Loucy (cell line): ENCODE data around the gene TBC1D20.
"Not testable (repeated sequence)": the region's sequence is repeated elsewhere in the genome, so short reads cannot be mapped to it uniquely, and the experiment has no call there.

Source experiments
- H2AFZ ChIP-seq: fragments of 200-600 bp; sonication (generic); 2 replicates; pipeline ENCODE4 v1.6.0; 2016; ENCODE audit warnings: antibody characterized with exemption, mild to moderate bottlenecking, low read length, moderate library complexity
- H3F3A ChIP-seq: fragments of 200-600 bp; 2 replicates; pipeline ENCODE4 v1.6.0; 2016; ENCODE audit warnings: antibody characterized with exemption, low read depth, mild to moderate bottlenecking
- H3K27me3 ChIP-seq: fragments of 200-600 bp; sonication (generic); 2 replicates; pipeline ENCODE4 v1.6.1; 2014; ENCODE audit warnings: low read length, mild to moderate bottlenecking; ENCODE audit not compliant: insufficient read depth, poor library complexity, severe bottlenecking
- H3K36me3 ChIP-seq: fragments of 200-600 bp; sonication (generic); 2 replicates; pipeline ENCODE4 v1.6.1; 2016; ENCODE audit warnings: low read length; ENCODE audit not compliant: insufficient read depth
- H3K4me1 ChIP-seq: fragments of 200-600 bp; sonication (generic); 2 replicates; pipeline ENCODE4 v1.5.1; 2014; ENCODE audit warnings: low read length, mild to moderate bottlenecking; ENCODE audit not compliant: insufficient read depth, poor library complexity, severe bottlenecking
- H3K4me2 ChIP-seq: fragments of 200-600 bp; sonication (generic); 2 replicates; pipeline ENCODE4 v1.6.0; 2014; ENCODE audit warnings: antibody characterized with exemption, low read length, low read depth, mild to moderate bottlenecking; ENCODE audit not compliant: poor library complexity, severe bottlenecking
- H3K4me3 ChIP-seq: fragments of 200-600 bp; sonication (generic); 2 replicates; pipeline ENCODE4 v1.5.1; 2014; ENCODE audit warnings: low read length, mild to moderate bottlenecking, mixed read lengths; ENCODE audit not compliant: poor library complexity, severe bottlenecking
- H3K79me2 ChIP-seq: fragments of 200-600 bp; sonication (generic); 2 replicates; pipeline ENCODE4 v1.6.1; 2014; ENCODE audit warnings: low read length; ENCODE audit not compliant: insufficient read depth
- H3K9ac ChIP-seq: fragments of 200-600 bp; sonication (generic); 2 replicates; pipeline ENCODE4 v1.6.0; 2014; ENCODE audit warnings: mild to moderate bottlenecking, low read depth, low read length, moderate library complexity; ENCODE audit not compliant: poor library complexity, severe bottlenecking
- H3K9me2 ChIP-seq: fragments of 200-600 bp; sonication (generic); replicated peaks from 2 replicates; pipeline ENCODE4 v1.6.1; 2016; ENCODE audit warnings: low read depth, low read length, mixed read lengths
- H3K9me3 ChIP-seq: fragments of 200-600 bp; sonication (generic); 2 replicates; pipeline ENCODE4 v1.6.1; 2014; ENCODE audit warnings: mild to moderate bottlenecking, antibody characterized with exemption, low read length, low read depth; ENCODE audit not compliant: insufficient read depth
- H4K20me1 ChIP-seq: fragments of 200-600 bp; sonication (generic); 2 replicates; pipeline ENCODE4 v1.6.0; 2014; ENCODE audit warnings: antibody characterized with exemption, low read length, mild to moderate bottlenecking; ENCODE audit not compliant: insufficient read depth, poor library complexity, severe bottlenecking
- CTCF ChIP-seq: fragments of 200-600 bp; sonication (generic); conservative IDR thresholded peaks from 2 replicates; pipeline ENCODE4 v1.5.1; 2014; ENCODE audit warnings: mild to moderate bottlenecking, antibody characterized with exemption, low read length
- EZH2phosphoT487 ChIP-seq: fragments of 200-600 bp; IDR thresholded peaks from 2 replicates; pipeline ENCODE4 v1.6.1; 2018; ENCODE audit warnings: antibody characterized with exemption, mild to moderate bottlenecking, moderate library complexity, borderline replicate concordance

TBC1D20 gene

GRCh38 chr20:396252-396618 lies 66.1 kb downstream of the TBC1D20 start:
- H3F3A ChIP-seq: no peaks in the 10 kb centered on the region
- H3K9ac ChIP-seq: no peak overlapping the region
- no peaks in the 10 kb centered on the region for H3K9me2 ChIP-seq
- TF ChIP-seq EZH2phosphoT487: no peak
- TF ChIP-seq CTCF: no peak
- no peak overlapping the region for H2AFZ ChIP-seq
- no peaks in the 10 kb centered on the region for H3K9me3 ChIP-seq
- no peak overlapping the region for H3K4me2 ChIP-seq
- H4K20me1 ChIP-seq: no peaks in the 10 kb centered on the region
- H3K27me3 ChIP-seq: no peaks in the 10 kb centered on the region
- no peaks in the 10 kb centered on the region for H3K79me2 ChIP-seq
- peaks cover 57% of the 10 kb centered on the region; the same call in 1 of the 2 replicates for H3K36me3 ChIP-seq
- H3K4me1 ChIP-seq: peaks cover 13% of the 10 kb centered on the region
- H3K4me3 ChIP-seq: no peak overlapping the region

GRCh38 chr20:393296-393695 lies 69.0 kb downstream of the TBC1D20 start:
- peaks cover 71% of the 10 kb centered on the region; the same call in 1 of the 2 replicates for H3K36me3 ChIP-seq
- not testable (repeated sequence) for H3K79me2 ChIP-seq, H4K20me1 ChIP-seq, H3K4me2 ChIP-seq, H3F3A ChIP-seq, H3K4me1 ChIP-seq, H3K9me2 ChIP-seq, H3K27me3 ChIP-seq, H3K4me3 ChIP-seq, H2AFZ ChIP-seq, H3K9me3 ChIP-seq, H3K9ac ChIP-seq

GRCh38 chr20:391041-391711 lies 71.2 kb downstream of the TBC1D20 start:
- Histone ChIP-seq H3K4me2 (no peak overlapping the region), H3K9me3 (no peaks in the 10 kb centered on the region), H2AFZ (no peak overlapping the region), H3K9me2 (no peaks in the 10 kb centered on the region), H3K36me3 (peaks cover 59% of the 10 kb centered on the region; the same call in 1 of the 2 replicates), H3K9ac (no peak overlapping the region), H3F3A (no peaks in the 10 kb centered on the region), H3K27me3 (no peaks in the 10 kb centered on the region), H3K4me3 (no peak overlapping the region), H3K79me2 (peaks cover 2% of the 10 kb centered on the region; the same call in 1 of the 2 replicates), H4K20me1 (peaks cover 4% of the 10 kb centered on the region), H3K4me1 (no peaks in the 10 kb centered on the region)
- TF ChIP-seq EZH2phosphoT487 (no peak), CTCF (no peak)

GRCh38 chr20:389220-389619 lies 73.1 kb downstream of the TBC1D20 start:
- H3K36me3 ChIP-seq: peaks cover 39% of the 10 kb centered on the region; the same call in 1 of the 2 replicates
- H2AFZ ChIP-seq: no peak overlapping the region
- H3K9ac ChIP-seq: no peak overlapping the region
- no peaks in the 10 kb centered on the region for H3K9me2 ChIP-seq
- no peak for TF ChIP-seq EZH2phosphoT487
- H3K4me1 ChIP-seq: no peaks in the 10 kb centered on the region
- H3K4me3 ChIP-seq: no peak overlapping the region
- no peaks in the 10 kb centered on the region for H3F3A ChIP-seq
- no peak overlapping the region for H3K4me2 ChIP-seq
- no peaks in the 10 kb centered on the region for H3K9me3 ChIP-seq
- peaks cover 9% of the 10 kb centered on the region for H3K79me2 ChIP-seq
- H3K27me3 ChIP-seq: no peaks in the 10 kb centered on the region
- peaks cover 4% of the 10 kb centered on the region for H4K20me1 ChIP-seq
